HG03103 (cell line): ENCODE results near the gene TNFSF8.

Experiments
- ATAC-seq: cut with Tn5 transposase; IDR thresholded peaks from one replicate; pipeline ENCODE4 v1.9.1; 2021; ENCODE audit warnings: low read depth; ENCODE audit not compliant: unreplicated experiment

Gene TNFSF8

GRCh38 chr9:114908104-114908622 is 22.2 kb downstream of the TNFSF8 start:
- ATAC-seq = no peak

- no peak for ATAC-seq
Observed at GRCh38 chr9:114906922-114907571, 23.3 kb downstream of the TNFSF8 start.

GRCh38 chr9:114905170-114905940 is 25.0 kb downstream of the TNFSF8 start:
- ATAC-seq = no peak

- no peak for ATAC-seq
Observed at GRCh38 chr9:114902786-114903524, 27.4 kb downstream of the TNFSF8 start.

GRCh38 chr9:114900942-114901802 is 29.2 kb downstream of the TNFSF8 start:
- ATAC-seq = no peak

- no peak for ATAC-seq
Observed at GRCh38 chr9:114899995-114900394, 30.4 kb downstream of the TNFSF8 start.

- no peak for ATAC-seq
Observed at GRCh38 chr9:114899461-114899860, 30.9 kb downstream of the TNFSF8 start.

GRCh38 chr9:114898741-114899140 is 31.6 kb downstream of the TNFSF8 start:
- ATAC-seq = peak; percentile 80

GRCh38 chr9:114897196-114897595 is 33.2 kb downstream of the TNFSF8 start:
- no peak for ATAC-seq

- ATAC-seq = no peak
Observed at GRCh38 chr9:114896344-114896743, 34.0 kb downstream of the TNFSF8 start.

GRCh38 chr9:114895521-114895991 is 34.8 kb downstream of the TNFSF8 start:
- ATAC-seq = no peak

- ATAC-seq = no peak
Observed at GRCh38 chr9:114894609-114895433, 35.6 kb downstream of the TNFSF8 start.

- no peak for ATAC-seq
Observed at GRCh38 chr9:114894206-114894605, 36.2 kb downstream of the TNFSF8 start.

GRCh38 chr9:114893221-114894010 is 37.0 kb downstream of the TNFSF8 start:
- ATAC-seq = peak; percentile 56

GRCh38 chr9:114889802-114890224 is 40.6 kb downstream of the TNFSF8 start:
- no peak for ATAC-seq

- no peak for ATAC-seq
Observed at GRCh38 chr9:114888607-114889006, 41.8 kb downstream of the TNFSF8 start.

- no peak for ATAC-seq
Observed at GRCh38 chr9:114887963-114888362, 42.4 kb downstream of the TNFSF8 start.

- no peak for ATAC-seq
Observed at GRCh38 chr9:114884787-114885452, 45.5 kb downstream of the TNFSF8 start.
